Liver (tissue), 9 donors: Measurements from ENCODE around the gene MINDY1. TPM values are rescaled to one million over a fixed set of nuclear protein-coding genes. Genes with fewer than 3 reads are reported as not detected.

Experiments
- DNase-seq: peaks from one replicate; pipeline ENCODE4 v3.0.0-alpha.2; 2017; ENCODE audit warnings: low spot score
- H3K27ac ChIP-seq, 2 donors: one replicate each; pipeline ENCODE4 v1.7.0; 2013; ENCODE audit warnings: inconsistent platforms in 2 of 2, low read length in 2 of 2, control low read depth in 1 of 2, low read depth in 1 of 2, mild to moderate bottlenecking in 1 of 2
- H3K27me3 ChIP-seq, 4 donors: one replicate each; pipeline versions ENCODE4 v1.6.1 to v1.7.0; 2013; ENCODE audit warnings: low read length in 3 of 4, inconsistent platforms in 1 of 4, mild to moderate bottlenecking in 1 of 4, moderate library complexity in 1 of 4; ENCODE audit not compliant: control insufficient read depth in 4 of 4, insufficient read depth in 4 of 4
- H3K36me3 ChIP-seq, 4 donors: one replicate each; pipeline versions ENCODE4 v1.6.1 to v1.7.0; 2013; ENCODE audit warnings: low read length in 3 of 4, mild to moderate bottlenecking in 3 of 4, low read depth in 1 of 4, moderate library complexity in 1 of 4; ENCODE audit not compliant: control insufficient read depth in 4 of 4, insufficient read depth in 3 of 4
- H3K4me1 ChIP-seq, 4 donors: one replicate each; pipeline versions ENCODE4 v1.6.1 to v1.7.0; 2013; ENCODE audit warnings: low read length in 3 of 4, mild to moderate bottlenecking in 3 of 4, moderate library complexity in 1 of 4; ENCODE audit not compliant: control insufficient read depth in 4 of 4, insufficient read depth in 4 of 4
- H3K4me3 ChIP-seq, 3 donors: one replicate each; pipeline versions ENCODE4 v1.6.1 to v1.7.0; 2013; ENCODE audit warnings: low read length in 3 of 3, control low read depth in 1 of 3, low read depth in 1 of 3, mild to moderate bottlenecking in 1 of 3
- H3K9ac ChIP-seq, 2 donors: one replicate each; pipeline ENCODE4 v1.7.0; 2013; ENCODE audit warnings: low read length in 2 of 2, mild to moderate bottlenecking in 2 of 2, moderate library complexity in 2 of 2, control low read depth in 1 of 2, low read depth in 1 of 2
- H3K9me3 ChIP-seq, 4 donors: one replicate each; pipeline versions ENCODE4 v1.6.1 to v1.7.0; 2013; ENCODE audit warnings: low read length in 3 of 4; ENCODE audit not compliant: control insufficient read depth in 4 of 4
- CTCF ChIP-seq: fragments of 150-350 bp; IDR thresholded peaks from 2 replicates; pipeline ENCODE4 v1.5.1; 2017; ENCODE audit warnings: improper control_type of control experiment, low read depth, low read length; ENCODE audit not compliant: missing input control
- EGR1 ChIP-seq, 2 donors: IDR thresholded peaks; 2 replicates each; pipeline ENCODE4 v1.6.1; 2016 to 2018; ENCODE audit warnings: antibody characterized with exemption in 2 of 2, low read depth in 2 of 2
- FOXA1 ChIP-seq: IDR thresholded peaks from 2 replicates; pipeline ENCODE4 v1.6.1; 2016; ENCODE audit warnings: antibody characterized with exemption
- HNF4G ChIP-seq: IDR thresholded peaks from 2 replicates; pipeline ENCODE4 v1.6.1; 2016; ENCODE audit warnings: antibody characterized with exemption
- JUND ChIP-seq, 2 donors: IDR thresholded peaks; 2 replicates each; pipeline ENCODE4 v1.6.1; 2016; ENCODE audit warnings: antibody characterized with exemption in 2 of 2
- MAX ChIP-seq: IDR thresholded peaks from 2 replicates; pipeline ENCODE4 v1.6.1; 2016; ENCODE audit warnings: antibody characterized with exemption
- NR2F2 ChIP-seq: IDR thresholded peaks from 2 replicates; pipeline ENCODE4 v1.6.1; 2016; ENCODE audit warnings: antibody characterized with exemption
- RAD21 ChIP-seq, 2 donors: IDR thresholded peaks; 2 replicates each; pipeline ENCODE4 v1.6.1; 2016; ENCODE audit warnings: antibody characterized with exemption in 2 of 2, mild to moderate bottlenecking in 2 of 2
- RXRA ChIP-seq, 2 donors: IDR thresholded peaks; 2 replicates each; pipeline ENCODE4 v1.6.1; 2017 to 2018; ENCODE audit warnings: antibody characterized with exemption in 2 of 2, mild to moderate bottlenecking in 1 of 2
- SP1 ChIP-seq: IDR thresholded peaks from 2 replicates; pipeline ENCODE4 v1.6.1; 2018; ENCODE audit warnings: antibody characterized with exemption, mild to moderate bottlenecking
- TAF1 ChIP-seq: conservative IDR thresholded peaks from 2 replicates; pipeline ENCODE4 v1.6.1; 2016; ENCODE audit warnings: antibody characterized with exemption, mild to moderate bottlenecking
- YY1 ChIP-seq: IDR thresholded peaks from 2 replicates; pipeline ENCODE4 v1.6.1; 2016; ENCODE audit warnings: antibody characterized with exemption, mild to moderate bottlenecking
- WGBS: extraction: QIAGEN DNeasy Blood & Tissue Kit; methylation state at CpG from one replicate; pipeline ENCODE4 v1.1.7; 2013; 5-methylcytosine and 5-hydroxymethylcytosine counted together
- polyA plus RNA-seq, 2 donors: library from polyadenylated mRNA; stranded (reverse) in 1 of 2; unstranded in 1 of 2; fragments of 200-250 nt in 1 of 2; fragments of >200 nt in 1 of 2; fragmentation: Nextera tagmentation in 1 of 2; extraction: Ambion mirVana in 1 of 2; gene quantifications; one replicate each; pipeline versions ENCODE4 v1.2.1 to v1.2.3, GENCODE V29; 2013 to 2015
- total RNA-seq, 2 donors: library from RNA; depleted of rRNA; stranded (reverse); fragments of >200 nt; gene quantifications; one replicate each; pipeline ENCODE4 v1.2.3, GENCODE V29; 2014
- TF ChIP-seq, protein P1 (sequence below): IDR thresholded peaks from 2 replicates; pipeline ENCODE4 v1.6.1; 2016; ENCODE audit warnings: antibody characterized with exemption, mild to moderate bottlenecking
- TF ChIP-seq, protein P2 (sequence below): IDR thresholded peaks from 2 replicates; pipeline ENCODE4 v1.6.1; 2016; ENCODE audit warnings: antibody characterized with exemption
- donor health status: healthy.
- donor health status: healthy.
- donor health status: healthy.
- donor health status: healthy.
- donor health status: healthy.

The MINDY1 gene
- total and polyA plus RNA-seq, 4 donors: 7.3 to 21.3 (median 9.0) TPM

GRCh38 chr1:151050051-151050688, 43.5 kb upstream of the MINDY1 start:
- TF ChIP-seq NR2F2 (no peak), JUND (IDR thresholded peaks at IDR 0.05) (no peak)
- WGBS: 95% methylated on average over 2 of the region's 2 CpGs

GRCh38 chr1:151049458-151049857, 42.8 kb upstream of the MINDY1 start:
- H3K27ac ChIP-seq: no peak overlapping the region
- 97% methylated on average over 5 of the region's 5 CpGs for WGBS
- H3K36me3 ChIP-seq: peaks cover 2 to 31% (median 27%) of the 10 kb centered on the region in 4 donors
- no peak overlapping the region for H3K9ac ChIP-seq
- no peak for TF ChIP-seq EGR1 (IDR thresholded peaks at IDR 0.05; ENCODE audit: low read depth in 2 of 2)
- TF ChIP-seq YY1: no peak
- TF ChIP-seq SP1: no peak
- no peak for TF ChIP-seq RAD21 (IDR thresholded peaks at IDR 0.05)
- TF ChIP-seq RXRA (IDR thresholded peaks at IDR 0.05): no peak
- TF ChIP-seq, protein P1, sequence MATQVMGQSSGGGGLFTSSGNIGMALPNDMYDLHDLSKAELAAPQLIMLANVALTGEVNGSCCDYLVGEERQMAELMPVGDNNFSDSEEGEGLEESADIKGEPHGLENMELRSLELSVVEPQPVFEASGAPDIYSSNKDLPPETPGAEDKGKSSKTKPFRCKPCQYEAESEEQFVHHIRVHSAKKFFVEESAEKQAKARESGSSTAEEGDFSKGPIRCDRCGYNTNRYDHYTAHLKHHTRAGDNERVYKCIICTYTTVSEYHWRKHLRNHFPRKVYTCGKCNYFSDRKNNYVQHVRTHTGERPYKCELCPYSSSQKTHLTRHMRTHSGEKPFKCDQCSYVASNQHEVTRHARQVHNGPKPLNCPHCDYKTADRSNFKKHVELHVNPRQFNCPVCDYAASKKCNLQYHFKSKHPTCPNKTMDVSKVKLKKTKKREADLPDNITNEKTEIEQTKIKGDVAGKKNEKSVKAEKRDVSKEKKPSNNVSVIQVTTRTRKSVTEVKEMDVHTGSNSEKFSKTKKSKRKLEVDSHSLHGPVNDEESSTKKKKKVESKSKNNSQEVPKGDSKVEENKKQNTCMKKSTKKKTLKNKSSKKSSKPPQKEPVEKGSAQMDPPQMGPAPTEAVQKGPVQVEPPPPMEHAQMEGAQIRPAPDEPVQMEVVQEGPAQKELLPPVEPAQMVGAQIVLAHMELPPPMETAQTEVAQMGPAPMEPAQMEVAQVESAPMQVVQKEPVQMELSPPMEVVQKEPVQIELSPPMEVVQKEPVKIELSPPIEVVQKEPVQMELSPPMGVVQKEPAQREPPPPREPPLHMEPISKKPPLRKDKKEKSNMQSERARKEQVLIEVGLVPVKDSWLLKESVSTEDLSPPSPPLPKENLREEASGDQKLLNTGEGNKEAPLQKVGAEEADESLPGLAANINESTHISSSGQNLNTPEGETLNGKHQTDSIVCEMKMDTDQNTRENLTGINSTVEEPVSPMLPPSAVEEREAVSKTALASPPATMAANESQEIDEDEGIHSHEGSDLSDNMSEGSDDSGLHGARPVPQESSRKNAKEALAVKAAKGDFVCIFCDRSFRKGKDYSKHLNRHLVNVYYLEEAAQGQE: no peak
- no peak for TF ChIP-seq NR2F2
- no peak for TF ChIP-seq CTCF
- TF ChIP-seq MAX: no peak
- TF ChIP-seq TAF1: no peak
- no peak for TF ChIP-seq HNF4G
- TF ChIP-seq FOXA1: no peak
- no peak for TF ChIP-seq JUND (IDR thresholded peaks at IDR 0.05)
- TF ChIP-seq, protein P2, sequence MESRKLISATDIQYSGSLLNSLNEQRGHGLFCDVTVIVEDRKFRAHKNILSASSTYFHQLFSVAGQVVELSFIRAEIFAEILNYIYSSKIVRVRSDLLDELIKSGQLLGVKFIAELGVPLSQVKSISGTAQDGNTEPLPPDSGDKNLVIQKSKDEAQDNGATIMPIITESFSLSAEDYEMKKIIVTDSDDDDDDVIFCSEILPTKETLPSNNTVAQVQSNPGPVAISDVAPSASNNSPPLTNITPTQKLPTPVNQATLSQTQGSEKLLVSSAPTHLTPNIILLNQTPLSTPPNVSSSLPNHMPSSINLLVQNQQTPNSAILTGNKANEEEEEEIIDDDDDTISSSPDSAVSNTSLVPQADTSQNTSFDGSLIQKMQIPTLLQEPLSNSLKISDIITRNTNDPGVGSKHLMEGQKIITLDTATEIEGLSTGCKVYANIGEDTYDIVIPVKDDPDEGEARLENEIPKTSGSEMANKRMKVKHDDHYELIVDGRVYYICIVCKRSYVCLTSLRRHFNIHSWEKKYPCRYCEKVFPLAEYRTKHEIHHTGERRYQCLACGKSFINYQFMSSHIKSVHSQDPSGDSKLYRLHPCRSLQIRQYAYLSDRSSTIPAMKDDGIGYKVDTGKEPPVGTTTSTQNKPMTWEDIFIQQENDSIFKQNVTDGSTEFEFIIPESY: no peak
- peaks cover 0 to 16% (median 12%) of the 10 kb centered on the region in 4 donors for H3K4me1 ChIP-seq
- H3K9me3 ChIP-seq: no peaks in the 10 kb centered on the region
- H3K27me3 ChIP-seq: no peaks in the 10 kb centered on the region
- no peak overlapping the region for H3K4me3 ChIP-seq
- DNase-seq: no peak

More at GRCh38 chr1:151050051-151050688, 43.5 kb upstream of the MINDY1 start:
- Histone ChIP-seq H3K9me3 (no peaks in the 10 kb centered on the region), H3K9ac (no peak overlapping the region), H3K36me3 (peaks cover 4 to 38% (median 34%) of the 10 kb centered on the region in 4 donors), H3K4me1 (peaks cover 0 to 16% (median 12%) of the 10 kb centered on the region in 4 donors), H3K27me3 (no peaks in the 10 kb centered on the region), H3K27ac (no peak overlapping the region), H3K4me3 (no peak overlapping the region)
- no peak for DNase-seq
